ENCODE measurements around the gene MRFAP1L1.

DNA sequence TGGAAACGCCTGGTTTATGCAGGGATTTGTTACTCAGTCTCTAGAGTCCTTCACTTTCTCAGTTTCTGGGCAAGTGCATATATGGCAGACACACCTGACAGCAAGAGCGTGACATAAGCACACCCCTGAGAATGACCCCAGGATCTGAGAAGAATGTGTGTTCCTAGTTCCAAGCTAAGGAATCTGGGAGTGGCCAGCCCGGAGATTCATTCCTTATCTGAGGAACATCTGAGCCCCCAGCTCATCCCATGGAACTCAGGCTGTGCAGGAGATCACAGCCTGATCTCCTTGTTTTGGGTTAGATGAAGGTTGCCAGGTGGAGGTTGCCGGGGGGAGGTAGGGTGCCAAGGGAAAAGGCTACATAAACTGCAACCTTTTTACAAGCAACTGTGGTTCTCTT is 49.1 kb upstream of the MRFAP1L1 start:
- TF ChIP-seq, protein P1, sequence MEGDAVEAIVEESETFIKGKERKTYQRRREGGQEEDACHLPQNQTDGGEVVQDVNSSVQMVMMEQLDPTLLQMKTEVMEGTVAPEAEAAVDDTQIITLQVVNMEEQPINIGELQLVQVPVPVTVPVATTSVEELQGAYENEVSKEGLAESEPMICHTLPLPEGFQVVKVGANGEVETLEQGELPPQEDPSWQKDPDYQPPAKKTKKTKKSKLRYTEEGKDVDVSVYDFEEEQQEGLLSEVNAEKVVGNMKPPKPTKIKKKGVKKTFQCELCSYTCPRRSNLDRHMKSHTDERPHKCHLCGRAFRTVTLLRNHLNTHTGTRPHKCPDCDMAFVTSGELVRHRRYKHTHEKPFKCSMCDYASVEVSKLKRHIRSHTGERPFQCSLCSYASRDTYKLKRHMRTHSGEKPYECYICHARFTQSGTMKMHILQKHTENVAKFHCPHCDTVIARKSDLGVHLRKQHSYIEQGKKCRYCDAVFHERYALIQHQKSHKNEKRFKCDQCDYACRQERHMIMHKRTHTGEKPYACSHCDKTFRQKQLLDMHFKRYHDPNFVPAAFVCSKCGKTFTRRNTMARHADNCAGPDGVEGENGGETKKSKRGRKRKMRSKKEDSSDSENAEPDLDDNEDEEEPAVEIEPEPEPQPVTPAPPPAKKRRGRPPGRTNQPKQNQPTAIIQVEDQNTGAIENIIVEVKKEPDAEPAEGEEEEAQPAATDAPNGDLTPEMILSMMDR (IDR thresholded peaks at IDR 0.05), result no peak
- no peak for TF ChIP-seq POLR2A (IDR thresholded peaks at IDR 0.05)
